Endothelial cell of umbilical vein (primary cell): ENCODE data around the gene LBR. TPM values are rescaled to one million over a fixed set of nuclear protein-coding genes. Genes with fewer than 3 reads are reported as not detected.

Experiments used
- BruUV-seq: library from RNA; stranded (reverse); fragments of 400-500 nt; replicated peaks from 2 replicates; lab custom pipeline; 2021; lab: Mats Ljungman, UMichigan
- CTCF ChIA-PET: fragments of 300-600, 350-600 bp; sonication (Branson Sonifier 250); formaldehyde crosslinking; loops from one replicate; lab custom pipeline; 2021; ENCODE audit warnings: antibody characterized with exemption, inconsistent platforms; lab: Charles Lee
- POLR2A ChIA-PET: fragments of 300-600, 350-600 bp; sonication (Branson Sonifier 250); formaldehyde crosslinking; loops from one replicate; lab custom pipeline; 2021; ENCODE audit warnings: antibody characterized with exemption, inconsistent platforms; lab: Charles Lee
- DNase-seq: peaks from one replicate; pipeline ENCODE4 v3.0.0-alpha.2; 2011; ENCODE audit warnings: low read depth, low spot score
- FAIRE-seq: peaks from 2 replicates; lab custom pipeline; 2011; peaks lifted over from hg19 to GRCh38; lab: Jason Lieb, UNC
- H2AFZ ChIP-seq: 2 replicates; pipeline ENCODE4 v1.6.0; 2012; ENCODE audit warnings: low read depth, low read length, control low read depth, inconsistent platforms
- H3K27ac ChIP-seq: 2 replicates; pipeline ENCODE4 v1.5.1; 2011; ENCODE audit warnings: low read depth, mild to moderate bottlenecking, control low read depth, low read length, moderate library complexity; ENCODE audit not compliant: insufficient read depth
- H3K27me3 ChIP-seq, 2 experiments: 2 replicates each; pipeline versions ENCODE4 v1.6.0 to v1.6.1; 2011; ENCODE audit warnings: low read length in 2 of 2, mixed read lengths in 1 of 2; ENCODE audit not compliant: control insufficient read depth in 2 of 2, insufficient read depth in 2 of 2
- H3K36me3 ChIP-seq, 2 experiments: 2 replicates in 1 of 2; 3 replicates in 1 of 2; pipeline ENCODE4 v1.5.1; 2011; ENCODE audit warnings: low read length in 2 of 2, mild to moderate bottlenecking in 1 of 2, moderate library complexity in 1 of 2; ENCODE audit not compliant: control insufficient read depth in 2 of 2, insufficient read depth in 2 of 2; ENCODE audit errors: extremely low read depth in 1 of 2
- H3K4me1 ChIP-seq: 3 replicates; pipeline ENCODE4 v1.5.1; 2011; ENCODE audit warnings: mild to moderate bottlenecking, low read length; ENCODE audit not compliant: control insufficient read depth, insufficient read depth; ENCODE audit errors: extremely low read depth
- H3K4me2 ChIP-seq: 2 replicates; pipeline ENCODE4 v1.6.1; 2011; ENCODE audit warnings: low read length, control low read depth, mixed read lengths; ENCODE audit not compliant: insufficient read depth
- H3K4me3 ChIP-seq, 3 experiments: fragments of 200-600 bp in 1 of 3; sonication (generic), shearing (Covaris generic) in 1 of 3; replicated peaks in 1 of 3; 2 replicates each; pipeline ENCODE4 v1.5.1; 2011 to 2016; ENCODE audit warnings: control low read depth in 3 of 3, low read length in 3 of 3, mild to moderate bottlenecking in 2 of 3, inconsistent platforms in 1 of 3, low read depth in 1 of 3, moderate library complexity in 1 of 3; ENCODE audit not compliant: insufficient read depth in 1 of 3
- H3K79me2 ChIP-seq: 2 replicates; pipeline ENCODE4 v1.6.0; 2012; ENCODE audit warnings: low read length, inconsistent platforms; ENCODE audit not compliant: control insufficient read depth, insufficient read depth
- H3K9ac ChIP-seq: replicated peaks from 2 replicates; pipeline ENCODE3; 2011; ENCODE audit warnings: low read length, control low read depth; ENCODE audit not compliant: insufficient read depth; ENCODE audit errors: extremely low read depth
- H3K9me1 ChIP-seq: replicated peaks from 3 replicates; pipeline ENCODE4 v1.6.0; 2011; ENCODE audit warnings: mild to moderate bottlenecking, low read length; ENCODE audit not compliant: control insufficient read depth, insufficient read depth; ENCODE audit errors: extremely low read depth
- H3K9me3 ChIP-seq: replicated peaks from 2 replicates; pipeline ENCODE4 v1.5.1; 2012; ENCODE audit warnings: low read length, inconsistent platforms; ENCODE audit not compliant: control insufficient read depth, insufficient read depth
- H4K20me1 ChIP-seq: replicated peaks from 2 replicates; pipeline ENCODE3; 2011; ENCODE audit warnings: mild to moderate bottlenecking, low read length; ENCODE audit not compliant: control insufficient read depth, insufficient read depth; ENCODE audit errors: extremely low read depth
- CTCF ChIP-seq, 2 donors: IDR thresholded peaks; 1 replicate in 1 of 2; 2 replicates in 1 of 2; pipeline ENCODE4 v1.5.1; 2011; ENCODE audit warnings: low read length in 2 of 2, mild to moderate bottlenecking in 2 of 2, moderate library complexity in 2 of 2, control low read depth in 1 of 2, inconsistent platforms in 1 of 2, low read depth in 1 of 2; ENCODE audit not compliant: insufficient read depth in 1 of 2; ENCODE audit errors: extremely low read depth in 1 of 2
- EZH2 ChIP-seq: IDR thresholded peaks from 2 replicates; pipeline ENCODE4 v1.6.1; 2012; ENCODE audit warnings: borderline replicate concordance, low read depth, mild to moderate bottlenecking, moderate library complexity, low read length, inconsistent platforms; ENCODE audit not compliant: severe bottlenecking
- FOS ChIP-seq: IDR thresholded peaks from 2 replicates; pipeline ENCODE4 v1.6.1; 2011; ENCODE audit warnings: mild to moderate bottlenecking, low read length, moderate library complexity, borderline replicate concordance; ENCODE audit not compliant: insufficient read depth
- GATA2 ChIP-seq: IDR thresholded peaks from 2 replicates; pipeline ENCODE4 v1.7.0; 2011; ENCODE audit warnings: low read depth, mild to moderate bottlenecking, moderate library complexity, mixed read lengths, low read length; ENCODE audit not compliant: insufficient read length, insufficient read depth
- JUN ChIP-seq: IDR thresholded peaks from 2 replicates; pipeline ENCODE4 v1.6.1; 2011; ENCODE audit warnings: borderline replicate concordance, low read depth; ENCODE audit not compliant: insufficient read length, insufficient read depth
- MAX ChIP-seq: IDR thresholded peaks from 2 replicates; pipeline ENCODE4 v1.6.1; 2011; ENCODE audit not compliant: insufficient read depth, insufficient read length
- MYC ChIP-seq: IDR thresholded peaks from one replicate; pipeline ENCODE4 v1.6.1; 2011; ENCODE audit warnings: mild to moderate bottlenecking, low read depth, low read length
- POLR2A ChIP-seq: IDR thresholded peaks from 2 replicates; pipeline ENCODE4 v1.6.1; 2012; ENCODE audit warnings: low read depth, mild to moderate bottlenecking, control low read depth, low read length
- POLR2AphosphoS5 ChIP-seq: IDR thresholded peaks from 2 replicates; pipeline ENCODE4 v1.6.1; 2012; ENCODE audit warnings: low read depth, mild to moderate bottlenecking, control low read depth, low read length, moderate library complexity; ENCODE audit not compliant: insufficient read depth
- dilution Hi-C: fragments of 300-500 bp; cut with MboI; formaldehyde crosslinking; loops from one replicate; pipeline ENCODE4 v1.15.0; 2019; ENCODE audit warnings: low sequenced_read_pairs; ENCODE audit not compliant: extremely low pct_ligation_motif_present
- intact Hi-C: fragments of 100-400 bp; cut with micrococcal nuclease; formaldehyde crosslinking; loops from one replicate; pipeline ENCODE4 v1.10.0; 2022
- polyA plus RNA-seq, 4 experiments: library from polyadenylated mRNA; depleted of rRNA in 3 of 4; stranded (reverse) in 3 of 4; unstranded in 1 of 4; fragments of >200 nt; gene quantifications; 2 replicates each; pipeline versions ENCODE4 v1.2.1 to v1.2.3, GENCODE V29; 2011 to 2012; ENCODE audit warnings: missing spikeins in 1 of 4
- total RNA-seq: library from RNA; stranded (reverse); gene quantifications from 2 replicates; pipeline ENCODE4 v1.2.3, GENCODE V29; 2021

Gene LBR
- total and polyA plus RNA-seq, 2 donors (not counting 3 experiments of a cell fraction or from before 2014, with no cell fraction given), result 53.9 to 119 TPM

- H3K4me3 ChIP-seq, result no peak overlapping the region
- POLR2A ChIA-PET, result no interaction called here
- CTCF ChIA-PET, result no interaction called here
- H3K9me3 ChIP-seq, result no peaks in the 10 kb centered on the region
- no peak for TF ChIP-seq CTCF (IDR thresholded peaks at IDR 0.05; ENCODE audit: extremely low read depth in 1 of 2, insufficient read depth in 1 of 2, low read depth in 1 of 2, low read length in 2 of 2)
- no peak for TF ChIP-seq POLR2AphosphoS5
- TF ChIP-seq POLR2A, result no peak
- no peak for TF ChIP-seq FOS
- TF ChIP-seq GATA2, result no peak
- no peak for TF ChIP-seq MAX
- no peak for TF ChIP-seq JUN
- TF ChIP-seq MYC, result no peak
- TF ChIP-seq EZH2, result no peak
- dilution Hi-C loops, result no loop called here
- no peak overlapping the region for H3K27ac ChIP-seq
- H3K36me3 ChIP-seq, result peaks cover 25 to 39% of the 10 kb centered on the region in 2 experiments
- no peak for FAIRE-seq
- no peak for DNase-seq
- no peaks in the 10 kb centered on the region for H3K9me1 ChIP-seq
- intact Hi-C loops, result no loop called here
- H3K4me1 ChIP-seq, result no peaks in the 10 kb centered on the region
- H3K79me2 ChIP-seq, result peaks cover 20% of the 10 kb centered on the region
- no peak overlapping the region for H3K4me2 ChIP-seq
- no TSS peak for BruUV-seq
- H2AFZ ChIP-seq, result no peak overlapping the region
- H3K9ac ChIP-seq, result no peak overlapping the region
- H3K27me3 ChIP-seq, result no peaks in the 10 kb centered on the region
- no peaks in the 10 kb centered on the region for H4K20me1 ChIP-seq
These were observed 11.7 kb downstream of the LBR start for GRCh38 chr1:225415967-225416745.
